GM20000 (cell line): ENCODE measurements around the gene CYFIP1.
"Not testable (repeated sequence)": the region's sequence is repeated elsewhere in the genome, so short reads cannot be mapped to it uniquely, and the experiment has no call there.

ENCODE experiments used
- DNase-seq: peaks from one replicate; pipeline ENCODE4 v3.0.0; 2012; ENCODE audit warnings: low spot score
- TF ChIP-seq, protein P1 (sequence below): IDR thresholded peaks from 2 replicates; pipeline ENCODE4 v1.5.1; 2012; ENCODE audit warnings: mild to moderate bottlenecking, control low read depth; ENCODE audit errors: extremely low read depth, missing control alignments

CYFIP1 gene

GRCh38 chr15:22980189-22981050 lies at the start of gene CYFIP1:
Gene CYFIP1, minus strand, starts transcription at chr15:22980368. Its CDS starts 33,083 bp downstream, at chr15:22947285.
- DNase-seq: peak; percentile 93
- TF ChIP-seq, protein P1, sequence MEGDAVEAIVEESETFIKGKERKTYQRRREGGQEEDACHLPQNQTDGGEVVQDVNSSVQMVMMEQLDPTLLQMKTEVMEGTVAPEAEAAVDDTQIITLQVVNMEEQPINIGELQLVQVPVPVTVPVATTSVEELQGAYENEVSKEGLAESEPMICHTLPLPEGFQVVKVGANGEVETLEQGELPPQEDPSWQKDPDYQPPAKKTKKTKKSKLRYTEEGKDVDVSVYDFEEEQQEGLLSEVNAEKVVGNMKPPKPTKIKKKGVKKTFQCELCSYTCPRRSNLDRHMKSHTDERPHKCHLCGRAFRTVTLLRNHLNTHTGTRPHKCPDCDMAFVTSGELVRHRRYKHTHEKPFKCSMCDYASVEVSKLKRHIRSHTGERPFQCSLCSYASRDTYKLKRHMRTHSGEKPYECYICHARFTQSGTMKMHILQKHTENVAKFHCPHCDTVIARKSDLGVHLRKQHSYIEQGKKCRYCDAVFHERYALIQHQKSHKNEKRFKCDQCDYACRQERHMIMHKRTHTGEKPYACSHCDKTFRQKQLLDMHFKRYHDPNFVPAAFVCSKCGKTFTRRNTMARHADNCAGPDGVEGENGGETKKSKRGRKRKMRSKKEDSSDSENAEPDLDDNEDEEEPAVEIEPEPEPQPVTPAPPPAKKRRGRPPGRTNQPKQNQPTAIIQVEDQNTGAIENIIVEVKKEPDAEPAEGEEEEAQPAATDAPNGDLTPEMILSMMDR: no peak

GRCh38 chr15:23026218-23026617 lies 46.0 kb upstream of the CYFIP1 start:
- TF ChIP-seq, protein P1: no peak
- DNase-seq: no peak

- TF ChIP-seq, protein P1: no peak
- no peak for DNase-seq
Observed at GRCh38 chr15:23022156-23022555, 42.0 kb upstream of the CYFIP1 start.

- TF ChIP-seq, protein P1: no peak
- no peak for DNase-seq
Observed at GRCh38 chr15:23014394-23015000, 34.3 kb upstream of the CYFIP1 start.

- DNase-seq: no peak
- TF ChIP-seq, protein P1: no peak
Observed at GRCh38 chr15:23013681-23014080, 33.5 kb upstream of the CYFIP1 start.

DNA sequence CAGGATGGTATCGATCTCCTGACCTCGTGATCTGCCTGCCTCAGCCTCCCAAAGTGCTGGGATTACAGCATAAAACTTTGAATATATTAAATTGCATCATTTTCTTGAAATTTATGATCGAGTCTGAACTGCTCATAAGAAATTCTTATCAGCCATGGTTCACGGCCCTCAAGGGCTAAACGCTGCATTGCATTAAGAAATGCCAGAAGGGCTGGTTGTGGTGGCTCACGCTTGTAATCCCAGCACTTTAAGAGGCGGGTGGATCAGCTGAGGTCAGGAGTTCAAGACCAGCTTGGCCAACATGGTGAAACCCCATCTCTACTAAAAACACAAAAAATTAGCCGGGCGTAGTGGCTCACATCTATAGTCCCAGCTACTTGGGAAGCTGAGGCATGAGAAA lies 32.4 kb upstream of the CYFIP1 start:
- DNase-seq: not testable (repeated sequence)

- DNase-seq: no peak
- TF ChIP-seq, protein P1: no peak
Observed at GRCh38 chr15:23003736-23004135, 23.6 kb upstream of the CYFIP1 start.
